GM18517 (cell line): ENCODE measurements around the gene TCF3.
"Not testable (repeated sequence)": the region's sequence is repeated elsewhere in the genome, so short reads cannot be mapped to it uniquely, and the experiment has no call there.

ENCODE experiments used
- ATAC-seq: cut with Tn5 transposase; IDR thresholded peaks from one replicate; pipeline ENCODE4 v1.9.1; 2021; ENCODE audit warnings: mild to moderate bottlenecking, moderate library complexity; ENCODE audit not compliant: unreplicated experiment

The TCF3 gene

GRCh38 chr19:1652471-1653299 is at the start of gene TCF3:
TSS of gene TCF3 (minus strand) at chr19:1652615. CDS start at chr19:1650248, 2,367 bp downstream.
- ATAC-seq = peak; percentile 73

- no peak for ATAC-seq
Observed at GRCh38 chr19:1700733-1701663, 48.6 kb upstream of the TCF3 start.

- no peak for ATAC-seq
Observed at GRCh38 chr19:1699998-1700732, 47.8 kb upstream of the TCF3 start.

GRCh38 chr19:1699386-1699785 is 47.0 kb upstream of the TCF3 start:
- ATAC-seq = no peak

- ATAC-seq = no peak
Observed at GRCh38 chr19:1698636-1699035, 46.2 kb upstream of the TCF3 start.

- not testable (repeated sequence) for ATAC-seq
Observed at GRCh38 chr19:1695481-1695880, 43.1 kb upstream of the TCF3 start.

- no peak for ATAC-seq
Observed at GRCh38 chr19:1691589-1692290, 39.3 kb upstream of the TCF3 start.

- no peak for ATAC-seq
Observed at GRCh38 chr19:1690699-1691307, 38.4 kb upstream of the TCF3 start.

GRCh38 chr19:1685785-1686184 is 33.4 kb upstream of the TCF3 start:
- ATAC-seq = not testable (repeated sequence)

GRCh38 chr19:1685046-1685445 is 32.6 kb upstream of the TCF3 start:
- ATAC-seq = no peak

- ATAC-seq = no peak
Observed at GRCh38 chr19:1684573-1684912, 32.1 kb upstream of the TCF3 start.

GRCh38 chr19:1683869-1684572 is 31.6 kb upstream of the TCF3 start:
- ATAC-seq = no peak

- ATAC-seq = no peak
Observed at GRCh38 chr19:1680976-1681375, 28.6 kb upstream of the TCF3 start.

- ATAC-seq = no peak
Observed at GRCh38 chr19:1678073-1678472, 25.7 kb upstream of the TCF3 start.

GRCh38 chr19:1676351-1677266 is 24.2 kb upstream of the TCF3 start:
- ATAC-seq = no peak

- ATAC-seq = no peak
Observed at GRCh38 chr19:1675633-1676350, 23.4 kb upstream of the TCF3 start.

GRCh38 chr19:1674293-1674679 is 21.9 kb upstream of the TCF3 start:
- no peak for ATAC-seq
